Measurements from ENCODE around the gene ZBTB46. TPM values are rescaled to one million over a fixed set of nuclear protein-coding genes. Genes with fewer than 3 reads are reported as not detected.

The ZBTB46 gene
- total RNA-seq, 1 donor from 2014 or later = 23.7 TPM

DNA sequence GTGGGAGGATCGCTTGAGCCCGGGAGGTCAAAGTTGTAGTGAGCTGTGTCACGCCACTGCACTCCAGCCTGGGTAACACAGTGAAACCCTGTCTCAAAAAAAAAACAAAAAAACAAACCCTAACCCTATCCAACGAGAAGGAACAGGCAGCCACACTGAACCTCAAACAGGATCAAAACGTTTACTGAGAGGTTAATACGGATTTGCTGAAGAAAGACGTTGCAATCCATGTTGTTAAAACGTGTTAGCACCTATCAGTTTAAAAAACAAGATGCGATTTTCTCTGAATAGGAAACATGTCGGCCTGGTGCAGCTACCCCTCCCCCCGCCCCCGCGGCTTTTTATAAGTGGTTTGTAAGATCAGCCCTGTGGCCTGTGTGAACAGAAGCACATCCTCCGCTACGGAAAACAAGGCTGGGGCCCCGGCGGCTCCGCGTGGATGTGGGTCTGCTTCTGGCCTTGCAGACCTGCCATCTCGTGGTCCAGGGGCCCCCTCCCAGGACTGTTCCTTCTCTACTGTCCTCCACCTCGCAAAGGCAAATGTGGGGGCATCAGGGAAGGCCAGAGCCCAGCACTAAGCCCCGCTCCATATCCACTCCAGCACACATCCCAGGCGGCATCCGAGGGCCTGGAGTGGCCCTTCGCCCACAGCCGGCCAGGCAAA lies 80.1 kb downstream of the ZBTB46 start:
- H3K36me3 Mint-ChIP-seq (ENCODE audit: low read depth) = peaks cover 3% of the 10 kb centered on the region
- H3K9me3 Mint-ChIP-seq = no peaks in the 10 kb centered on the region
- peaks cover under 1% of the 10 kb centered on the region for H3K27me3 Mint-ChIP-seq (ENCODE audit: low read depth)
- TF ChIP-seq, protein P1, sequence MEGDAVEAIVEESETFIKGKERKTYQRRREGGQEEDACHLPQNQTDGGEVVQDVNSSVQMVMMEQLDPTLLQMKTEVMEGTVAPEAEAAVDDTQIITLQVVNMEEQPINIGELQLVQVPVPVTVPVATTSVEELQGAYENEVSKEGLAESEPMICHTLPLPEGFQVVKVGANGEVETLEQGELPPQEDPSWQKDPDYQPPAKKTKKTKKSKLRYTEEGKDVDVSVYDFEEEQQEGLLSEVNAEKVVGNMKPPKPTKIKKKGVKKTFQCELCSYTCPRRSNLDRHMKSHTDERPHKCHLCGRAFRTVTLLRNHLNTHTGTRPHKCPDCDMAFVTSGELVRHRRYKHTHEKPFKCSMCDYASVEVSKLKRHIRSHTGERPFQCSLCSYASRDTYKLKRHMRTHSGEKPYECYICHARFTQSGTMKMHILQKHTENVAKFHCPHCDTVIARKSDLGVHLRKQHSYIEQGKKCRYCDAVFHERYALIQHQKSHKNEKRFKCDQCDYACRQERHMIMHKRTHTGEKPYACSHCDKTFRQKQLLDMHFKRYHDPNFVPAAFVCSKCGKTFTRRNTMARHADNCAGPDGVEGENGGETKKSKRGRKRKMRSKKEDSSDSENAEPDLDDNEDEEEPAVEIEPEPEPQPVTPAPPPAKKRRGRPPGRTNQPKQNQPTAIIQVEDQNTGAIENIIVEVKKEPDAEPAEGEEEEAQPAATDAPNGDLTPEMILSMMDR (conservative IDR thresholded peaks at IDR 0.05) = no peak
- H3K4me1 Mint-ChIP-seq = peaks cover 16% of the 10 kb centered on the region
- no peak overlapping the region for H3K27ac Mint-ChIP-seq (ENCODE audit: unreplicated experiment)
- no peak overlapping the region for H3K4me3 Mint-ChIP-seq
- DNase-seq (ENCODE audit: low read depth, low spot score) = no peak

DNA sequence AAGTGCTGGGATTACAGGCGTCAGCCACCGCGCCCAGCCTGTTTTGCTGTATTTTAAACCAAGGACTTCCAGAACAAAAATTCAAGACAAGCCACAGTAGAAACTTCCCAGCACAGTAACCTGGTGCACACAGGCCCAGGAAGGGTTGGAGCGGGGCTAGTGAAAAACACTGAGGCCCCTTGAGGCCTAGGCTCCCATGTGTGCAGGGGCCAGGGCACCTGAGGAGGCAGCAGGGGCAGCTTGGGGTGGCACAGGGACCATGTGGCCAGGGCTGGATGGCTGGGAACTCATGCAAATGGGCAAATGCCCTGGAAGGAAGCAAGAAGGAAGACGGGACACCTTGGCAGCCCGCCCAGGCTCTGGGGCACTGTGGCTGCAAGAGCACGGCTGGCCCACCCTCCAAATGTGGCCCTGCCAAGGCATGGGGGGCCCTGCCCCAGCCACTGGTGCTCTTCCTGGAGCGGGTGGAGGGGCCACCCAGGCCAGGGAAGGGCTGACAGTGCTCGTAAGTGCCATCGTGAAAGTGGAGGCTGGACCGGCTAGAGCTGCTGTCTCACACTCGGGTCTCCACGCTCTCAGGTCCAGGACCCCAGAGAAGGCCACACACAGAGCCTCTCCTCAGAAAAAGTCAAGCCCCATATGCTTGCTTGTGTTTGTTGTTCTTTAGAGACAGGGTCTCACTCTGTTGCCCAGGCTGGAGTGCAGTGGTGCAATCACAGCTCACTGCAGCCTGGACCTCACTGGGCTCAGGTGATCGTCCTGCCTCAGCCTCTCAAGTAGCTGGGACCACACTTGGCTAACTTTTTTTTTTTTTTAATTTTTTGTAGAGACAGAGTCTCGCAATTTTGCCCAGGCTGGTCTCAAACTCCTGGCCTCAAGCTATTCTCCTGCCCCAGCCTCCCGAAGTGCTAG lies 81.2 kb downstream of the ZBTB46 start:
- H3K4me1 Mint-ChIP-seq = peaks cover 8% of the 10 kb centered on the region
- peaks cover 7% of the 10 kb centered on the region for H3K36me3 Mint-ChIP-seq (ENCODE audit: low read depth)
- no peak for DNase-seq (ENCODE audit: low read depth, low spot score)
- H3K27ac Mint-ChIP-seq (ENCODE audit: unreplicated experiment) = no peak overlapping the region
- H3K4me3 Mint-ChIP-seq = no peak overlapping the region
- peaks cover 4% of the 10 kb centered on the region for H3K27me3 Mint-ChIP-seq (ENCODE audit: low read depth)
- no peaks in the 10 kb centered on the region for H3K9me3 Mint-ChIP-seq
- TF ChIP-seq, protein P1 (conservative IDR thresholded peaks at IDR 0.05) = no peak

DNA sequence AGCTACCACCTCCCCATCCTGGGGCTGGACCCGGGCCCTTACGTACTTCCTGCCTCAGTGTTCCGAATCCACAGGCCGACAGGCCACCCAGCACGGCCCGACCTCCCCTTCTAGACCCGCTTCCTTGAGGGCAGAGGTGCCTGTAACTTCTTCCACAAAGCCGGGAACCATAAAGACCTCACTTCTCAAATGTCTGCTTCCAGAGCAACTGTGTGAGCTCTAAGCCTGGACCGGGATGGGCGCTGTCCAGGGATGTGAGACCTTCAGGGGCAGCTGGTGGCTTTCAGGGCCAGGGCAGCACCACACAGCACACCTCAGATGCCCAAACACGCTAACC lies 82.2 kb downstream of the ZBTB46 start:
- TF ChIP-seq, protein P1 (conservative IDR thresholded peaks at IDR 0.05) = no peak
- Mint-ChIP-seq H3K9me3 (no peaks in the 10 kb centered on the region), H3K27ac (ENCODE audit: unreplicated experiment) (no peak overlapping the region), H3K36me3 (ENCODE audit: low read depth) (peaks cover 7% of the 10 kb centered on the region), H3K4me3 (peak overlapping the region; percentile 66), H3K4me1 (peaks cover 4% of the 10 kb centered on the region), H3K27me3 (ENCODE audit: low read depth) (peaks cover 4% of the 10 kb centered on the region)
- DNase-seq (ENCODE audit: low read depth, low spot score) = no peak

DNA sequence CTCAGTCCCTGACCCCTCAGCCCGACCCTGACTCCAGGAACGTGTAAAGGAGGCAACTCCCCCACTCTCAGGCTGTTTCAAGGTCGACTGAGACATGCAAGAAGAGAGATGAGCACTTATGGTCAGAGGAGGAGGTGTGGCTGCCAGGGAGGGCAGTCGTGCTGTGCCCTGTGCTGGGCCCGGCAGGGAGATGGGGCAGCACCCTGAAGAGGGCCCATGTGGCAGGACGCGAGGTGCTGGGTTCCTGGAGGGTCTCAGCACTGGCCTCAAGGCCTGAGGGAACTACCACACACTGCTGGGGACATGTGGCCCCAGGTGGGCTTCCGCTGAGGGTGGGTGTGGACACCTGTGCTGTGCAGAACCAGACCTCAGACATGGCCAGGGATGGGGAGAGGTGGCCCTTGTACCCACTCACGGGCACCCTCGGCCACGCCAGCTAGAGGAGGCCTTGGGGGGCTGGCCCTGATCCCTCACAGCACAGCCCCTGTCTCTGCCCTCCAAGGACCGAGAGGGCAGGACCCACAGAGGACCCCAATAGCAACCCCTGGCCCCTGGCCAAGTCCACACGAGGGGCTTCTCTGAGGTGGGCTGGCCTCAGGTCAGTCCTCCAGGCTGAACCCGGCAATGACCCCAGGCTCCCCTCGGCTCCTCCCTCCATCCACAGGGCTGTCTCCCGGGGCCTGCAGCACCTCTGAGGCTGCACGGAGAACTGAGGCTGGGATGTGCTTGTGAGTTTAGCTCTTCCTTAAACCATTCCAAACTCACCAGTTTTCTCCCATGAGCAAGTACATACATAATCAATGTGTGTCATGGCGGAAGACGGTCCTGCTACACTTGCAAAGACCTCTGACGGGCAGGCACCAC lies 82.8 kb downstream of the ZBTB46 start:
- TF ChIP-seq, protein P1 (conservative IDR thresholded peaks at IDR 0.05) = no peak
- Mint-ChIP-seq H3K27ac (ENCODE audit: unreplicated experiment) (no peak overlapping the region), H3K4me3 (peak overlapping the region; percentile 66), H3K4me1 (peaks cover 4% of the 10 kb centered on the region), H3K36me3 (ENCODE audit: low read depth) (peaks cover 7% of the 10 kb centered on the region), H3K27me3 (ENCODE audit: low read depth) (peaks cover 4% of the 10 kb centered on the region), H3K9me3 (no peaks in the 10 kb centered on the region)
- no peak for DNase-seq (ENCODE audit: low read depth, low spot score)

DNA sequence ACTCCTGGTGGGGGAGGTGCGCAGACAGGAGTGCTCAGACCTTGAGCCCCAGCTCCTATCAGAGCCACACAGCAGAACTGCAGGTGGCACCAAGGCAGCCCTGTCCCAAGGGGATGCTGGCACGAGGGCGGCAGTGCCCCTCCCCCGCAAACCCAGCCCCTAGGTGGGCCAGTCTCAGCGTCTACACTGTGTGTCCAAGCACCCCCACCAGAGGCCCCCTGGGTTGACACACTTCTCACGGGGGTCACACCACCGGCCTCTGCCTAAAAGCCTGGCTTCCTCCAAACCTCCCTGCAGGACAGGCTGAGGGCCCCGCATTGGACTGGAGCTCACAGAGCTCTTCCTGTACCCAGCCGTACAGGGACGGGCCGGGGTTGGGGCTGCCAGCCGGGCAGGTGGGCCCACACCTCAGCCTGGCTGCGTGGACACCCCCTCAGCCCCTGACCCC lies 83.4 kb downstream of the ZBTB46 start:
- Mint-ChIP-seq H3K4me3 (no peak overlapping the region), H3K36me3 (ENCODE audit: low read depth) (peaks cover 7% of the 10 kb centered on the region), H3K27ac (ENCODE audit: unreplicated experiment) (no peak overlapping the region), H3K27me3 (ENCODE audit: low read depth) (peaks cover 4% of the 10 kb centered on the region), H3K4me1 (peaks cover 4% of the 10 kb centered on the region), H3K9me3 (no peaks in the 10 kb centered on the region)
- no peak for DNase-seq (ENCODE audit: low read depth, low spot score)
- TF ChIP-seq, protein P1 (conservative IDR thresholded peaks at IDR 0.05) = no peak

Measured in neural crest cell (in vitro differentiated cells).